HG03354 (cell line): Measurements from ENCODE around the gene ITGB5.
"Not testable (repeated sequence)": the region's sequence is repeated elsewhere in the genome, so short reads cannot be mapped to it uniquely, and the experiment has no call there.

Source experiments
- ATAC-seq: cut with Tn5 transposase; IDR thresholded peaks from one replicate; pipeline ENCODE4 v1.9.1; 2021; ENCODE audit warnings: mild to moderate bottlenecking; ENCODE audit not compliant: unreplicated experiment, poor library complexity, severe bottlenecking

ITGB5 gene

DNA sequence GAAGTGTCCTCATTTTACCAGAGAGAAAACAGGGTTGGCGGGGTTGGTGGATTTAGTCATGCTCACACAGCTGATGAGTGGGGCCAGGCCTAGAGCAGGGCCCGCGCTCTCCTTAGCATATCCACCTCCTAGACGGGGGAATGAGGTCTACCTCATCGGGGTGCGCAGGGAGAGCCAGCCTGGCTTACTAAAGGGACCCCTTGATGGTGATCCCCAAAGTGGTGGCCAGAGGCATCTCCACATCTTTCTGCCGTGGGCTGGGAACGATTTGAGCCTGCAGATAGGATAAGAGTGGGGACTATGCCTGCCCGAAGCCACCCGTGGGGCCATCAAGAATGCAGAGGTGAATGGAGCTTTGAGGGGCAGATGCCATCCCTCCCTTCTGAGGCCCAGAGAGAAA lies 87.5 kb downstream of the ITGB5 start:
- ATAC-seq = no peak

GRCh38 chr3:124797426-124797945 lies 89.7 kb downstream of the ITGB5 start:
- no peak for ATAC-seq

DNA sequence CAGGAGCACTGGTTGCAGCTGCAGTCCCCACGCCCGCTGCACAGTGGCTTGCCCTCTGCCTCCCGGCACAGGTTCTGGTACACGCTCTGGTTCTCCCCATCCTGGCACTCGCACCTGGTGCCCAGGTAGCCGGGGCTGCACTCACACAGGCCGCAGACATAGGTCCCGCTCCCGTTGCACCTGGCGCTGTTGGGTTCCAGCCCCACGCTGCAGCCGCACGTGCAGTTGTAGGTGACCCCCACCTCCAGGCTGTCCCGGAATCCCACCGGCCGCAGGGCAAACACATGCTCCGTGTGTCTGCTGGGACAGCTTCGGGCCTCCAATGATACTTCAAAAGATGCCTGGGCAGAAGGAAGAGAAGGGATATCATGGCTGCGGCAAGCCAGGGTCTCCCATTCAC lies 90.7 kb downstream of the ITGB5 start:
- no peak for ATAC-seq

DNA sequence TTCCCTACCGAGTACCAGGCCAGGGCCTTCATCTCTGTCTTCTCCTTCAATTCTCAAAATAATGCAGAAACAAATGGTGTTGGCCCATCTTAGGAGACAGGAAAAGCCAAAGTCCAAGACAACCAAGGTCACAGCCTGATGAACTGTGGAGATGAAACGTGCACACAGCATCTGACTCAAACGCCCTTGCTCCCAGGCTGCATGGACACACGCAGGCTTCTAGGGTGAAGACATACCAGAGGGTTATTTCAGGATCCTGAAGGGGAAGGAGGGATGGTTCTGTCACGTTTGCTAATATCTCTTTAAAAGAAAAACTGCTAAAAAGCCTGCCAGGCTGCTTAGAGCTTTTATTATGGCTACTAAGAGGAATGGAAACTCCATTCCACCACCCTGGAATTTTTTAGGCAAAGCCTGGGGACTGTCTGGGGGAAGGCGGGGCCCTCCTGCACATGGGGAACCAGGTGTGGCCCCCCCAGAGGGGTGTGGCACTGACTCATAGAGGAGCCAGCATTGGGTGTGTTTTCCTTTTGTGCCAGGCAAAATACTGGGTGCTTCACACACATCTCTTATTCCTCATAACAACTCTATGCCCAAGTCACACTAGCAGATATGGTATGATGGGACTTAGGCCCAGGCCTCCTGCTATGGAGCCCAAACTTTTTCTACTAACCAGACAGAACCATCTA lies 94.0 kb downstream of the ITGB5 start:
- no peak for ATAC-seq

DNA sequence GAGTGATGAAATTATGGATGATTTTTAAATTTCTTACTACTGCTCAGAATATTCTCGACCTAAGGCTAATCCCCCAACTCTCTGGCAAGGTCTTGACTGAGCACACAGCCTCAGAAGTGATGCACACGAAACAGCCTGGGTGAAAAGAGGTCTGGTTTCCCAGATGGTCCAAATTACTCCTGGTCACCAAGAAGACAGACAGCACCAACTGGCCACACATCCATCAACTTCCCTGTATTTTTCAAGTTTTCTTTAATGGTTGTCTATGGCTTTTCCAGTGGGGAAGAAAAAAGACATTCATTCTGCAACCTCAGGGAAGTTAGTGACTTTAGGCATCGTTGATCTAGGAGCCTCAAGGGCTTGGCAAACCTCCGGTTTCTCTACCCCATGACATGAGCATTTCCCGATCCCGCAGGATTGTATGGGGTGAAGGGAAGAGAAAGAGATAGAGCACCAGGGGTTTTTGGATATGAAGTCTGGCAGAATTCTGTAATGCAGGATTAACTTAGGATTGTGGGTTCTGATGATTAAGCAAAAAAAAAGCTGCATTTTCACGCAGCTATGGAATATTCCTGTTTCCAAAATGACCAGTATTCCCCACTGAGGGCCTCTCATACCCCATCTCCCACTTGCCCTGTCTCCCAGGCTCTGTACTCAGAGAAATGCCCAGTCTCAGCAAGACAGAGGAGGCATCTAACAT lies 94.7 kb downstream of the ITGB5 start:
- ATAC-seq = no peak

DNA sequence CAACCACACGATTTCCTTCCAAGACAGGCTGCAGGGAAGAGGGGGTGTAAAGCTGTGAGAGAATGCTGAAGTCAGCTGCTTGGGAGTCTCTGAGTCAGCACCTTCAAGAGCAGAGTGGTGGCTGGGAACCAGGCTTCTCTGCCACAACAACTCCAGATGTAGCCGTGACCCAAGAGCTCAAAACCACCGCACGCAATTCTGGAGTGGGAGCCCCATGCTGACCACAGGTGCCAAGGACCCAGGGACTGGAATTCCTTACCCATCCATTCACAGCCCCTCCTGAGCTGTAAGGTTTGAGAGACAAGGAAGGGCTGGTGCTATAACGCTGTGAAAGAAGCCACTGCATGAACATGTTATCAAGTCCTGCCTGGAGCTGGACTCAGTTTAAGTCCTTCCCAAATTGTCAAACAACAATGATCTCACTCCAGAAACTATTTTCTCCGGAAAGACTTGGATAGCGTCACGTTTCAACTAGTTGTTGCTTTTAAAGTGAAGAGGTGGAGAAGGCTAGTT lies 95.5 kb downstream of the ITGB5 start:
- ATAC-seq = no peak

- ATAC-seq = no peak
Measured at GRCh38 chr3:124791142-124791541, 96.0 kb downstream of the ITGB5 start.

DNA sequence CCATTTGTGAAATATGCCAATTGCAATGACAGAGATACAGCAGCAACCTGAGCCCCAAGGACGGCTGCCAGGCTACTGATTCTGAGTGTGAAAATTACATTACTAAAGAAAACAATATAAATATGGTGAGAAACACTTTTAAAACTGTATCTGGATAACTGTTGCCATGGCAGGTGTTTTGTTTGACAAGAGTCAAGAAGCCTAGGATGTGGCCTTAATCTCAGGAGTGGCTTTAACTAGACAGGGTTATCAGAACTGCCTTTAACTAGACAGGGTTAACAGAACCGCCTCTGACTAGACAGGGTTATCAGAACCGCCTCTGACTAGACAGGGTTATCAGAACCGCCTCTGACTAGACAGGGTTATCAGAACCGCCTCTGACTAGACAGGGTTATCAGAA lies 98.1 kb downstream of the ITGB5 start:
- not testable (repeated sequence) for ATAC-seq

DNA sequence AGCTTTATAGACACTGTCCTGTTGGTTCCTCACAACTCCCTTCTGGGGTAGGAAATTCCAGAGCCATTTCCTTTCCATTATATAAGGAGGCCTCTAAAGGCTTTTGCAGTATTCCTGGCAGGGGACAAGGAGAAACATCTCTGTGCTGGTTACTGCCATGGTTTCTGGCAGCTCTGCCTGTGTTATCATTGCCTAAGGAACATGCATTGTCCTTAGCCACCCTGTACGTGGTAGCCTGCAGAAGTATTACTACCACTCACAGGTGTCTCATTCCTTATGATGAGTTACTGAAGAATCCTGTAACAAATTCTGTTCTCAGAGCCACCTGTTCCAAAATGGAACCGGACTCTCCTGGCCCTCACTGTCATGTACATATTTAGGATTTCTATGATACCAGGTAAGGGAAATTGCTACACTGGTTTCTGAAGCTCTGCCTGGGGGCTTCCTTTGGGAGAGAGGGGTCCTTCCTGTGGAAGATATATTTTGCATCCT lies 98.9 kb downstream of the ITGB5 start:
- ATAC-seq = no peak

DNA sequence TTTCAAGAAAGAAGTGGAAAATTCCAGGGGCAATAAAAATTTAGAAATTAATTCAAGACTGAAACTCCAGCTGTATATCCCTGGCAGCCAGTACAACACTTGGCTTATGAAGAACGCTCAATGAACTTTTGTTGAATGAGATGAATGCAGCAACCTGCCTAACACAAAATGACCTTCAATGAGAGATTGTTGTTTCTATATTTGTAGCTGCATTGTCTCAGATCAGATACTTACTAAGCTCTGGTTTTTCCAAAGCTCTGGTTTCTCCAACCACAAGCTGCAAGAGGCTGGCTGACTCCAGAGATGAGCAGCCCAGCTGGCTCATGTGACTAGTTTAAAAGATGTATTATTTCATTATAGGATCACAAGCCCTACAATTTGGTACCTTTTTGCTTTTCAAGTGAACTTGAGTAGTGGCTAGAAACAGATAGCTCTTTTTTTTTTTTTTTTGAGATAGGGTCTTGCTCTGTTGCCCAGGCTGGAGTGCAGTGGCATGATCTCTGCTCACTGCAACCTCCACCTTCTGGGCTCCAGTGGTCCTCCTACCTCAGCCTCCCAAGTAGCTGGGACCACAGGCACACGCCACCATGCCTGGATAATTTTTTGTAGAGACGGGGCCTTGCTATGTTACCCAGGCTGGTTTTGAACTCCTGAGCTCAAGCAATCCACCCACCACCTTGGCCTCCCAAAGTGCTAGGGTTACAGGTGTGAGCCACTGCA lies 99.5 kb downstream of the ITGB5 start:
- ATAC-seq = no peak

- no peak for ATAC-seq
Measured at GRCh38 chr3:124786511-124787241, 100.5 kb downstream of the ITGB5 start.

DNA sequence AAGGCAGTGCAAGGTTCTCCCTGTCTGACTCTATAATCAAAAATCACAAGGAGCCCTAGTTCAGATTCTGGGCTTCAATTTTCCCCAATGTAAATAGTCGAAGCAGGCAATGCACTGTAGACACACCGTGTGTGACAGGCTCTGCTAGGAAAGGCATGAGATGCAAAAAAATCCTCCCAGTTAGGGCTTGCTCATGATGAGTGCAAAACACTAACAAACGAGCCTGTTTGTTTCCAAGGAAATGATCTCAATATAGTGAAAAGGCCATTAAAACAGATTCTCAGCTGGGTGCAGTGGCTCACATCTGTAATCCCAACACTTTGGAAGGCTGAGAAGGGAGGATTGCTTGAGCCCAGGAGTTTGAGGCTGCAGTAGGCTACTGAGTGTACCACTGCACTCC lies 101.2 kb downstream of the ITGB5 start:
- no peak for ATAC-seq

DNA sequence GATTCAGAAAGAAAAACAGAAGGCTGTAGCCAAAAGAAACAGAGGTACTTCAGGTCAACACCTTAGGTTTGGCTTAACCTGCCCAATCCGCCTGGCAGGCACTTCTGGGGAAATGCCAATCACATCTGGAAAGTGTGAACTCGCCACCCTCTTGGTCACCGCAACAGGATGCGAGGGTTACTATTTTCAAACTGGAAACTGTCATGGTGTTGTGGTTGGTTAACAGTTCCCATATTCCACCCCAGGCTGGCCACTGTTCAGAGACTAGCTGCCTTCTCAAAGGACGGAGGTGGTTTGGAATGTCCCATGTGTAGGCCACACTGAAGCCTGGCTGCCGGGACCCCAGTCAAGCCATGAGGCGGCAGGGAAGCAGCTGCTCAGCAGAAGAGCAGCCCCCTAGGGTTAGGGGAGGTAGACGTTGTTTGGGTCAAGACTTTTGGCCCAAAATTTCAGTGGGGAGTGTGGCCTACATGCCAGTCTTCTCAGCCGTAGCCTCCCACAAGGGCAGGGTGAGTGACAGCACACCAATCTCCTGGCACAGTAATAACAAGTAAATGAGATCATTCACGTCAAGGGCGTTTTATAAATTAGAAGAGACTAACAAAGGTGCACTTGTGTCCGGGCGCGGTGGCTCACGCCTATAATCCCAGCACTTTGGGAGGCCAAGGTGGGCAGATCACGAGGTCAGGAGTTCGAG lies 102.3 kb downstream of the ITGB5 start:
- ATAC-seq = no peak

GRCh38 chr3:124783696-124784095 lies 103.5 kb downstream of the ITGB5 start:
- no peak for ATAC-seq

DNA sequence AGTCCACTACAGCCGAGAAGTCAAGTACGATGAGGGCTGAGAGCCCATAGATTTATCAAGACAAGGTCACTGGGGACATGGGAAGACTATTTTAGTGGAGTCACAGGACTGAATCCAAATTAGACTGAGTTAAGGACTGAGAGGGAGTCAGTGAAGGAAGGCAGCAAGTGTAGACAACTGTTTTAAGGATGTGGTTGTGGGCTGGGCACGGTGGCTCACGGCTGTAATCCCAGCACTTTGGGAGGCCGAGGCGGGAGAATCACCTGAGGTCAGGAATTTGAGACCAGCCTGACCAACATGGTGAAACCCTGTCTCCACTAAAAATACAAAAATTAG lies 104.8 kb downstream of the ITGB5 start:
- not testable (repeated sequence) for ATAC-seq

DNA sequence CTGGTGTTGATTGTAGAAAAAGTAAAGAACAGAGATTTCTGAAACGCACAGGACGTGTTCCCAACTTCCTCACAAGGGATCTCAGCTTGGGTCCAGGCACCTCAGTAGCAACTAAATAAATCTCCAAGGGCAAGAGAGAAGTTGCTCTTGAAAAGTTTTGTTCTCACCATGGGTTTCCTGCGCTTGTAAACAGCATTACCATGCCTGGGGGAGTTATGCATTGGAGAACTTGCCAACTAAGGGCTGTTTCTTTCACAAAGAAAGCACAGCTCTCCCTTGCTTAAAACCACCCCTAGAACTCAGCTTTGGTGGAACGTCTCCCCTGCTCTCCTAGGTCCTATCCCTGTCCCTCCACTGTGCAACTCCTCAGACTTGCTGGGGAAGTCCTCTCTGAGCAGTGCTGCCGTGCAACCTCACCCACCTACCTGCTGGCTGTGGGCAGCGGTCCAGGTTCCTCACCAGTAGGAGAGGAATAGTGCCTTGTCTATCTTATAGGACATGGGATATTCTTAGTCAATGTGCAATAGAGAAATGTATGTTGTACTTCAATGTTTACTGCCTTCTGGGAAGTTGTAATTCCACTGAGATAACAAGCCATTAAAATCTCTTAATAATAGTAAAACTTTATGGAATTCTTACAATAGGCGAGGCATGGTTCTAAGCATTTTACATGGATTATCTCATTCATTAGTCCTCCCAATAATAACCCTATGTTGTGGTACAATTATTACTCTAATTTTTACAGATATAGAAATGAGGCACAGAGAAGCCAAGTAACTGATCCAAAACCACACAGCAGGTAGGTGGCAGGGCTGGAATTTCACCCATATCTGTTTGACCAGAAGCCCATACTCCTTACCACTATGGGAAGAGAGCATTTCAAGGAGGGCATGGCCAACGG lies 105.4 kb downstream of the ITGB5 start:
- no peak for ATAC-seq

DNA sequence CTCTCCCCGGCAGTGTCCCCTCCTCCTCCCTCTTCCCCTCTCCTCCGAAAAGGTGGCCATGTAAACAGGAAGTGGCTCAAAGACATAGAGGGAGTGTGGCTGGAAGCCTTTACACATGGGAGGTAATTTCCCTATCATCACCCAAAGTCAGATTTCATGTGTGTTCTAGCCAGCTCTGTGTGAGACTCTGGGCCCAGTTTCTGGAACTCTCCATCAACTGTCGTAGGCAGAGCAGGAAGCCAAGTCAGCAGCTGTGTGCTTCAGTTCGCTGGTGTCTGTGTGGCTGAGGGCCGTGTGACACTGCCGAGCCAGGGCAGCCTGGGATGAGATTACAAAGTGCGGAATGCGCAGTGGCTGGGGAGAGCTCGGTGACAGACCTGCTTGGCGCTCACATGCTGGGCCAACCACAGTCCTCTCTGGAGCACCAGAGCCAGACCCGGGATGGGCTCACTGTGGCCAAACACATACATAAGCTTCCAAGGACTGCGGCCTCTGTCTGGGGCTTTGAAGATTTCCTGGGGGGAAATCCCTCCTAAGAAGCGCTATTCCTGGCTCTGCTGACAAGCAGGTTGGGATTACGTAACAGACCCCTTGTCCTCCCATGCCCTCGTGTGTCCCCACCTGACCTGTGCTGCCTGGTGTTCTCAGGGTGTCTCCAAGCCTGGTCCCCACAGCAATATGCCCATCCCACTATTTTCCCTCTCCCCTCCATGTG lies 106.2 kb downstream of the ITGB5 start:
- no peak for ATAC-seq

- no peak for ATAC-seq
Measured at GRCh38 chr3:124780356-124780755, 106.8 kb downstream of the ITGB5 start.
